SK-N-SH (cell line): ENCODE measurements around the gene CDK15. TPM values are rescaled to one million over a fixed set of nuclear protein-coding genes. Genes with fewer than 3 reads are reported as not detected.
A peak's percentile ranks its signal among the peaks of the same experiment; 100 is the strongest.

Experiments used
- CTCF ChIA-PET: fragments of 300-600, 350-600 bp; formaldehyde crosslinking; extraction: SDS; loops from one replicate; lab custom pipeline; 2021; lab: Yijun Ruan, JAX
- POLR2A ChIA-PET: fragments of 350-600 bp; sonication (Branson Sonifier 250); formaldehyde crosslinking; extraction: SDS; loops from one replicate; lab custom pipeline; 2020; ENCODE audit warnings: antibody characterized with exemption, inconsistent platforms; lab: Yijun Ruan, JAX
- DNase-seq: peaks from one replicate; pipeline ENCODE4 v3.0.0; 2012
- H2AFZ ChIP-seq: fragments of 200-600 bp; sonication (generic); 2 replicates; pipeline ENCODE4 v1.8.1; 2016; ENCODE audit warnings: antibody characterized with exemption, mild to moderate bottlenecking, low read depth
- H3F3A ChIP-seq: fragments of 200-600 bp; sonication (generic); replicated peaks from 2 replicates; pipeline ENCODE3; 2016; ENCODE audit warnings: antibody characterized with exemption, mild to moderate bottlenecking; ENCODE audit not compliant: insufficient read depth
- H3K27ac ChIP-seq, 2 experiments: fragments of 200-500 bp in 1 of 2; fragments of 200-600 bp in 1 of 2; sonication (Bioruptor generic) in 1 of 2; sonication (generic), shearing (Covaris generic) in 1 of 2; 2 replicates each; pipeline versions ENCODE4 v1.5.1 to v1.6.1; 2014 to 2016; ENCODE audit warnings: low read depth in 2 of 2, inconsistent platforms in 1 of 2, low read length in 1 of 2, mild to moderate bottlenecking in 1 of 2, mixed read lengths in 1 of 2
- H3K27me3 ChIP-seq: fragments of 200-600 bp; sonication (generic), shearing (Covaris generic); 2 replicates; pipeline ENCODE4 v1.6.1; 2016; ENCODE audit warnings: mixed run types; ENCODE audit not compliant: insufficient read depth
- H3K36me3 ChIP-seq, 2 experiments: fragments of 200-500 bp in 1 of 2; fragments of 200-600 bp in 1 of 2; sonication (Bioruptor generic) in 1 of 2; sonication (generic) in 1 of 2; replicated peaks in 1 of 2; 2 replicates each; pipeline versions ENCODE3 to v1.5.1; 2014 to 2016; ENCODE audit warnings: low read length in 1 of 2, mild to moderate bottlenecking in 1 of 2; ENCODE audit not compliant: insufficient read depth in 2 of 2, control insufficient read depth in 1 of 2
- H3K4me1 ChIP-seq, 2 experiments: fragments of 200-500 bp in 1 of 2; fragments of 200-600 bp in 1 of 2; sonication (Bioruptor generic) in 1 of 2; sonication (generic), shearing (Covaris generic) in 1 of 2; 2 replicates each; pipeline versions ENCODE4 v1.5.1 to v1.6.1; 2014 to 2016; ENCODE audit warnings: low read depth in 1 of 2, low read length in 1 of 2, mixed run types in 1 of 2; ENCODE audit not compliant: insufficient read depth in 2 of 2, control insufficient read depth in 1 of 2
- H3K4me2 ChIP-seq: fragments of 200-600 bp; sonication (generic), shearing (Covaris generic); 2 replicates; pipeline ENCODE4 v1.6.1; 2017; ENCODE audit warnings: mixed run types
- H3K4me3 ChIP-seq, 2 experiments: fragments of 200-500 bp in 1 of 2; fragments of 200-600 bp in 1 of 2; sonication (Bioruptor generic) in 1 of 2; sonication (generic), shearing (Covaris generic) in 1 of 2; 2 replicates each; pipeline versions ENCODE4 v1.5.1 to v1.8.1; 2014 to 2016; ENCODE audit warnings: low read depth in 2 of 2, inconsistent platforms in 1 of 2, low read length in 1 of 2, mild to moderate bottlenecking in 1 of 2, mixed read lengths in 1 of 2, moderate library complexity in 1 of 2
- H3K79me2 ChIP-seq: fragments of 200-600 bp; sonication (generic); 2 replicates; pipeline ENCODE4 v1.8.1; 2017; ENCODE audit warnings: mild to moderate bottlenecking; ENCODE audit not compliant: insufficient read depth
- H3K9ac ChIP-seq: fragments of 200-600 bp; sonication (generic); 2 replicates; pipeline ENCODE4 v1.6.1; 2017; ENCODE audit warnings: mixed run types
- H3K9me2 ChIP-seq: fragments of 200-600 bp; sonication (generic); 2 replicates; pipeline ENCODE4 v1.6.1; 2017; ENCODE audit warnings: mixed run types
- H3K9me3 ChIP-seq: fragments of 200-600 bp; sonication (generic); 2 replicates; pipeline ENCODE4 v1.6.1; 2017; ENCODE audit warnings: mixed run types, mild to moderate bottlenecking, moderate library complexity
- H4K20me1 ChIP-seq: fragments of 200-600 bp; sonication (generic); 2 replicates; pipeline ENCODE4 v1.6.1; 2017; ENCODE audit warnings: mild to moderate bottlenecking, mixed run types; ENCODE audit not compliant: insufficient read depth
- ELF1 ChIP-seq: IDR thresholded peaks from 2 replicates; pipeline ENCODE4 v1.4.0; 2012
- EP300 ChIP-seq, 2 experiments: IDR thresholded peaks; 2 replicates each; pipeline versions ENCODE4 v1.4.0 to v1.6.1; 2012; ENCODE audit warnings: borderline replicate concordance in 1 of 2, low read depth in 1 of 2, low read length in 1 of 2
- EZH2phosphoT487 ChIP-seq: fragments of 200-600 bp; sonication (generic); IDR thresholded peaks from 2 replicates; pipeline ENCODE4 v1.6.1; 2017; ENCODE audit warnings: low read depth, mixed run types, mild to moderate bottlenecking, antibody characterized with exemption, moderate library complexity, borderline replicate concordance
- FOXJ3 ChIP-seq: sonication (generic); formaldehyde crosslinking; IDR thresholded peaks from 2 replicates; pipeline ENCODE4 v1.5.1; 2020; ENCODE audit warnings: mild to moderate bottlenecking, missing genetic modification reagents
- FOXM1 ChIP-seq: IDR thresholded peaks from 2 replicates; pipeline ENCODE4 v1.4.0; 2012; ENCODE audit warnings: low read depth, mild to moderate bottlenecking
- GABPA ChIP-seq: IDR thresholded peaks from 2 replicates; pipeline ENCODE4 v1.4.0; 2012; ENCODE audit warnings: low read depth, mild to moderate bottlenecking
- GATA2 ChIP-seq: sonication (generic); formaldehyde crosslinking; IDR thresholded peaks from 2 replicates; pipeline ENCODE4 v1.5.0; 2020; ENCODE audit warnings: mild to moderate bottlenecking, missing genetic modification reagents
- JUND ChIP-seq: IDR thresholded peaks from 2 replicates; pipeline ENCODE4 v1.4.0; 2012
- MEF2A ChIP-seq: IDR thresholded peaks from 2 replicates; pipeline ENCODE4 v1.4.0; 2012; ENCODE audit warnings: low read depth, borderline replicate concordance
- MXI1 ChIP-seq: IDR thresholded peaks from 2 replicates; pipeline ENCODE4 v1.6.1; 2012; ENCODE audit warnings: mild to moderate bottlenecking, low read depth, low read length, improper control_type of control experiment
- NFIC ChIP-seq: IDR thresholded peaks from 2 replicates; pipeline ENCODE4 v1.4.0; 2012; ENCODE audit warnings: borderline replicate concordance
- NRF1 ChIP-seq: IDR thresholded peaks from 2 replicates; pipeline ENCODE4 v1.6.1; 2012; ENCODE audit warnings: low read depth, mild to moderate bottlenecking, low read length
- PBX3 ChIP-seq: IDR thresholded peaks from 2 replicates; pipeline ENCODE4; 2012
- POLR2AphosphoS5 ChIP-seq: IDR thresholded peaks from 2 replicates; pipeline ENCODE4 v1.6.1; 2012; ENCODE audit warnings: low read depth, low read length
- REST ChIP-seq: IDR thresholded peaks from 2 replicates; pipeline ENCODE4 v1.6.1; 2012; ENCODE audit warnings: mild to moderate bottlenecking, low read depth, low read length, moderate library complexity
- RXRA ChIP-seq: IDR thresholded peaks from 2 replicates; pipeline ENCODE4 v1.4.0; 2012; ENCODE audit warnings: low read depth, mild to moderate bottlenecking, borderline replicate concordance
- SIN3A ChIP-seq: IDR thresholded peaks from 2 replicates; pipeline ENCODE4 v1.6.1; 2012; ENCODE audit warnings: low read depth, mild to moderate bottlenecking, low read length, moderate library complexity, borderline replicate concordance
- TAF1 ChIP-seq: IDR thresholded peaks from 2 replicates; pipeline ENCODE4 v1.6.1; 2012; ENCODE audit warnings: low read depth, mild to moderate bottlenecking, low read length, moderate library complexity, borderline replicate concordance
- TEAD4 ChIP-seq: IDR thresholded peaks from 2 replicates; pipeline ENCODE4 v1.4.0; 2012; ENCODE audit warnings: mild to moderate bottlenecking, borderline replicate concordance; ENCODE audit not compliant: insufficient read depth
- ZBTB33 ChIP-seq: IDR thresholded peaks from 2 replicates; pipeline ENCODE4 v1.4.0; 2012; ENCODE audit warnings: low read depth, borderline replicate concordance
- WGBS: methylation state at CpG from one replicate; pipeline ENCODE4 v1.1.6; 2017; ENCODE audit warnings: low lambda C conversion rate; 5-methylcytosine and 5-hydroxymethylcytosine counted together
- polyA plus RNA-seq, 3 experiments: library from polyadenylated mRNA; depleted of rRNA; stranded (reverse); fragments of >200 nt; gene quantifications; 2 replicates each; pipeline ENCODE4 v1.2.3, GENCODE V29; 2012
- TF ChIP-seq, protein P1 (sequence below): fragments of 150-350 bp; IDR thresholded peaks from 2 replicates; pipeline ENCODE4 v1.6.1; 2016; ENCODE audit warnings: mild to moderate bottlenecking, low read depth, low read length
- TF ChIP-seq, protein P2 (sequence below): IDR thresholded peaks from 2 replicates; pipeline ENCODE4 v1.4.0; 2012; ENCODE audit warnings: low read depth
- TF ChIP-seq, protein P3 (sequence below): fragments of 200-600 bp; sonication (generic); IDR thresholded peaks from 2 replicates; pipeline ENCODE4 v1.6.1; 2017; ENCODE audit warnings: antibody characterized with exemption, mild to moderate bottlenecking, moderate library complexity

CDK15 gene
- polyA plus RNA-seq, 1 of the 3 experiments (the other 2 are of a cell fraction) = 1.8 TPM

GRCh38 chr2:201820383-201821007 is 14.2 kb downstream of the CDK15 start:
- H3K79me2 ChIP-seq = no peaks in the 10 kb centered on the region
- H2AFZ ChIP-seq = no peak overlapping the region
- POLR2A ChIA-PET = no interaction called here
- no peaks in the 10 kb centered on the region for H3F3A ChIP-seq
- H3K36me3 ChIP-seq = no peaks in the 10 kb centered on the region
- peak overlapping the region in 1 of 2 experiments; percentile 60; a peak in 2 of 4 replicates for H3K27ac ChIP-seq
- 59% methylated on average over 4 of the region's 4 CpGs for WGBS
- no peaks in the 10 kb centered on the region for H3K27me3 ChIP-seq
- H4K20me1 ChIP-seq = no peaks in the 10 kb centered on the region
- H3K9me3 ChIP-seq = no peaks in the 10 kb centered on the region
- no peak overlapping the region for H3K4me2 ChIP-seq
- no peak overlapping the region for H3K9ac ChIP-seq
- no peak overlapping the region for H3K4me3 ChIP-seq
- H3K4me1 ChIP-seq = peaks cover 0 to 9% of the 10 kb centered on the region in 2 experiments; a peak in 2 of 4 replicates
- CTCF ChIA-PET = interaction anchor here (0.8 to 1.0 kb wide), 2 partner anchors 25 to 40 kb away, joined by 3 read pairs; no protein-coding TSS in a partner anchor
- no peaks in the 10 kb centered on the region for H3K9me2 ChIP-seq
- no peak for DNase-seq
- TF ChIP-seq POLR2AphosphoS5 = no peak
- TF ChIP-seq TAF1 = no peak
- no peak for TF ChIP-seq ELF1
- no peak for TF ChIP-seq JUND
- TF ChIP-seq MXI1 = no peak
- no peak for TF ChIP-seq TEAD4
- no peak for TF ChIP-seq FOXJ3 (CRISPR knock-in tag)
- no peak for TF ChIP-seq SIN3A
- TF ChIP-seq MEF2A = no peak
- TF ChIP-seq REST = no peak
- no peak for TF ChIP-seq ZBTB33
- TF ChIP-seq GATA2 (CRISPR knock-in tag) = 0 out of 2 replicates have a peak, but pooled peaks have one; percentile 14
- TF ChIP-seq FOXM1 = no peak
- TF ChIP-seq, protein P1, sequence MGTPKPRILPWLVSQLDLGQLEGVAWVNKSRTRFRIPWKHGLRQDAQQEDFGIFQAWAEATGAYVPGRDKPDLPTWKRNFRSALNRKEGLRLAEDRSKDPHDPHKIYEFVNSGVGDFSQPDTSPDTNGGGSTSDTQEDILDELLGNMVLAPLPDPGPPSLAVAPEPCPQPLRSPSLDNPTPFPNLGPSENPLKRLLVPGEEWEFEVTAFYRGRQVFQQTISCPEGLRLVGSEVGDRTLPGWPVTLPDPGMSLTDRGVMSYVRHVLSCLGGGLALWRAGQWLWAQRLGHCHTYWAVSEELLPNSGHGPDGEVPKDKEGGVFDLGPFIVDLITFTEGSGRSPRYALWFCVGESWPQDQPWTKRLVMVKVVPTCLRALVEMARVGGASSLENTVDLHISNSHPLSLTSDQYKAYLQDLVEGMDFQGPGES = no peak
- TF ChIP-seq RXRA = no peak
- TF ChIP-seq, protein P2, sequence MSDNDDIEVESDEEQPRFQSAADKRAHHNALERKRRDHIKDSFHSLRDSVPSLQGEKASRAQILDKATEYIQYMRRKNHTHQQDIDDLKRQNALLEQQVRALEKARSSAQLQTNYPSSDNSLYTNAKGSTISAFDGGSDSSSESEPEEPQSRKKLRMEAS = no peak
- no peak for TF ChIP-seq NRF1
- TF ChIP-seq, protein P3, sequence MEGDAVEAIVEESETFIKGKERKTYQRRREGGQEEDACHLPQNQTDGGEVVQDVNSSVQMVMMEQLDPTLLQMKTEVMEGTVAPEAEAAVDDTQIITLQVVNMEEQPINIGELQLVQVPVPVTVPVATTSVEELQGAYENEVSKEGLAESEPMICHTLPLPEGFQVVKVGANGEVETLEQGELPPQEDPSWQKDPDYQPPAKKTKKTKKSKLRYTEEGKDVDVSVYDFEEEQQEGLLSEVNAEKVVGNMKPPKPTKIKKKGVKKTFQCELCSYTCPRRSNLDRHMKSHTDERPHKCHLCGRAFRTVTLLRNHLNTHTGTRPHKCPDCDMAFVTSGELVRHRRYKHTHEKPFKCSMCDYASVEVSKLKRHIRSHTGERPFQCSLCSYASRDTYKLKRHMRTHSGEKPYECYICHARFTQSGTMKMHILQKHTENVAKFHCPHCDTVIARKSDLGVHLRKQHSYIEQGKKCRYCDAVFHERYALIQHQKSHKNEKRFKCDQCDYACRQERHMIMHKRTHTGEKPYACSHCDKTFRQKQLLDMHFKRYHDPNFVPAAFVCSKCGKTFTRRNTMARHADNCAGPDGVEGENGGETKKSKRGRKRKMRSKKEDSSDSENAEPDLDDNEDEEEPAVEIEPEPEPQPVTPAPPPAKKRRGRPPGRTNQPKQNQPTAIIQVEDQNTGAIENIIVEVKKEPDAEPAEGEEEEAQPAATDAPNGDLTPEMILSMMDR = no peak
- TF ChIP-seq EZH2phosphoT487 = no peak
- peak; percentile 33; the same call in 1 of the 2 replicates for TF ChIP-seq PBX3
- no peak for TF ChIP-seq GABPA
- TF ChIP-seq EP300 (IDR thresholded peaks at IDR 0.05; ENCODE audit: borderline replicate concordance in 1 of 2, low read depth in 1 of 2, low read length in 1 of 2) = peak in 1 of 2 experiments; percentile 46; a peak in 1 of 4 replicates
- no peak for TF ChIP-seq NFIC
